ENCODE data around the gene ARHGEF4.

ARHGEF4 gene

GRCh38 chr2:131054488-131054887 lies 217.8 kb downstream of the ARHGEF4 start:
- TF ChIP-seq, protein P1, sequence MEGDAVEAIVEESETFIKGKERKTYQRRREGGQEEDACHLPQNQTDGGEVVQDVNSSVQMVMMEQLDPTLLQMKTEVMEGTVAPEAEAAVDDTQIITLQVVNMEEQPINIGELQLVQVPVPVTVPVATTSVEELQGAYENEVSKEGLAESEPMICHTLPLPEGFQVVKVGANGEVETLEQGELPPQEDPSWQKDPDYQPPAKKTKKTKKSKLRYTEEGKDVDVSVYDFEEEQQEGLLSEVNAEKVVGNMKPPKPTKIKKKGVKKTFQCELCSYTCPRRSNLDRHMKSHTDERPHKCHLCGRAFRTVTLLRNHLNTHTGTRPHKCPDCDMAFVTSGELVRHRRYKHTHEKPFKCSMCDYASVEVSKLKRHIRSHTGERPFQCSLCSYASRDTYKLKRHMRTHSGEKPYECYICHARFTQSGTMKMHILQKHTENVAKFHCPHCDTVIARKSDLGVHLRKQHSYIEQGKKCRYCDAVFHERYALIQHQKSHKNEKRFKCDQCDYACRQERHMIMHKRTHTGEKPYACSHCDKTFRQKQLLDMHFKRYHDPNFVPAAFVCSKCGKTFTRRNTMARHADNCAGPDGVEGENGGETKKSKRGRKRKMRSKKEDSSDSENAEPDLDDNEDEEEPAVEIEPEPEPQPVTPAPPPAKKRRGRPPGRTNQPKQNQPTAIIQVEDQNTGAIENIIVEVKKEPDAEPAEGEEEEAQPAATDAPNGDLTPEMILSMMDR (IDR thresholded peaks at IDR 0.05; ENCODE audit: insufficient read depth, low read depth, low read length, missing control alignments): no peak
- no peak for DNase-seq (ENCODE audit: low read depth)
- H3K4me3 ChIP-seq (ENCODE audit: low read length): no peak overlapping the region

DNA sequence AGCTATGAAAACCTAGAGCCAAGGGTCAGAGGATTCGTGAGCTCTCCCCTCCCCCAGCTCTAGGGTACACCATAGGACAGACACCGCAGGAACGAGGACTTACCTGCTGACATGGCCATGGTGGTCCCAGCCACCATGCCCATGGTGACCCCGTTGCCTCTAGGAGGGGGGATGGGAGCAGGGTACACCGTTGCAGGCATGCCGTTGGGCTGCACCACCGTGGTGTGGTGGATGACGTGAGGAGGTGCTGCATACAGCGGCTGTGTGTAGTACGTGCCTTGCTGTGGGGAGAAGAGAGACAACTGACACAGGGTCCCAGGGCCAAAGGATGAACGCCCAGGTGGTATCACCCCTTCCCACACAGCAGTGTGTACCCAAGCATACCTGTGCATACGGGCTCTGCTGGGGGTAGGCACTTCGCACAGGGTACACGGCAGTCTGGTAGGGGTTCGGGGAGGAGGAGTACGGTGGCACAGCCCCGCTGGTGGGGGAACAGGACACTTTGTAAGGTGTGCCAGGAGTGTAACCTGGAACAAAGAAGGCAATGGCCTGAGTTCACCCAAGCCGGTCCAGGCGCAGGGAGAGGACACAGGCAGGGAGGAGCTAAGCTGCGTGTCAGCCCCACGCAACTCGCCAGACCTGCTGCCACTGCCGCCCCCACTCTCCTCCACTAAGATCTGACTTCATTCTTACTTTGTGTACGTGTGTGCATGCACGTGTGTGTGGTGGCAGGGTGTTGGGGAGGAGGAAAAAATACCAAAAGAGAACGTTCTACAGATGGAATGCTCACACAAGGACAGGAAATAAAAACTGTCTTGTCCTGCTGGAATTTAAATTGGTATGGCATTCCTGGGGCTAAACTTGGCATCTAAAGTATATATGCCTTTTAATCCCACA lies 218.7 kb downstream of the ARHGEF4 start:
- TF ChIP-seq, protein P1 (IDR thresholded peaks at IDR 0.05; ENCODE audit: insufficient read depth, low read depth, low read length, missing control alignments): no peak
- H3K4me3 ChIP-seq (ENCODE audit: low read length): no peak overlapping the region
- no peak for DNase-seq (ENCODE audit: low read depth)

GRCh38 chr2:131056204-131056931 lies 219.7 kb downstream of the ARHGEF4 start:
- no peak overlapping the region for H3K4me3 ChIP-seq (ENCODE audit: low read length)
- no peak for DNase-seq (ENCODE audit: low read depth)
- TF ChIP-seq, protein P1 (IDR thresholded peaks at IDR 0.05; ENCODE audit: insufficient read depth, low read depth, low read length, missing control alignments): no peak

- no peak for DNase-seq (ENCODE audit: low read depth)
- TF ChIP-seq, protein P1 (IDR thresholded peaks at IDR 0.05; ENCODE audit: insufficient read depth, low read depth, low read length, missing control alignments): no peak
- H3K4me3 ChIP-seq (ENCODE audit: low read length): no peak overlapping the region
Observed at GRCh38 chr2:131056932-131057287, 220.2 kb downstream of the ARHGEF4 start.

DNA sequence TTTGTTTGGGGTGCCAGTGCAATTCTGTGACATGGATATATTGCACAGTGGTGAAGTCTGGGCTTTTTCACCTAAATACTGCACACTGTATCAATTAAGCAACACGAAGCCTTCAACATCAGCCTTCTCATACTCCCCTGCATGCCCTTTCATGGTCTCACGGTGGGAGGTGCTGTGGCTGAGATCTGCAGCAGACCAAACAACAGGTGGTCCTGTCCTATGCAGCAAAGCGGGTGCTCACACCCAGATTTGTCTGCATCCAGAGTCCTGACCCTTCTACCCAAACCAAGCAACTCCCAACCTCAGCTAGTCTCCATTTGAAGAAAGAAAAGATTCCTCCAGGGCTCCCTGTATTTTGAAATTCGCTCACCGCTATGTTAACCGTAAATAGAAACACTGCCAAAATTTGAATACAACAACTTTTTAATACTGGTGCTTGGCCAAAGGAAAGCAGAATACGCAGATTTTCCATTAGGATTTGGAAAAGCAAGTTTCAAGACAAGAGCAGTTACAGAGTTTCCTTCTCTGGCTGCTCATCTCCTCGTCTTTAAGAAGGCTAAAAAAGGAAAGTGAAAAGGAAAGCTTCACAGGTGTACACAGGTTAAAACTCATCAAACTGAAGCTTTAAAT lies 221.6 kb downstream of the ARHGEF4 start:
- no peak overlapping the region for H3K4me3 ChIP-seq (ENCODE audit: low read length)
- DNase-seq (ENCODE audit: low read depth): no peak
- TF ChIP-seq, protein P1 (IDR thresholded peaks at IDR 0.05; ENCODE audit: insufficient read depth, low read depth, low read length, missing control alignments): no peak

- H3K4me3 ChIP-seq (ENCODE audit: low read length): no peak overlapping the region
- TF ChIP-seq, protein P1 (IDR thresholded peaks at IDR 0.05; ENCODE audit: insufficient read depth, low read depth, low read length, missing control alignments): no peak
- no peak for DNase-seq (ENCODE audit: low read depth)
Observed at GRCh38 chr2:131058920-131059319, 222.2 kb downstream of the ARHGEF4 start.
